ENCODE data around the gene GADD45G. TPM values are rescaled to one million over a fixed set of nuclear protein-coding genes. Genes with fewer than 3 reads are reported as not detected.

The GADD45G gene
- total RNA-seq, 1 donor from 2014 or later = 19.8 TPM

- Histone ChIP-seq H3K4me3 (no peak overlapping the region), H3K9me3 (no peaks in the 10 kb centered on the region), H3K36me3 (no peaks in the 10 kb centered on the region), H3K4me1 (peaks cover 29% of the 10 kb centered on the region), H3K27me3 (no peaks in the 10 kb centered on the region), H3K27ac (no peak overlapping the region)
- intact Hi-C loops (cut with DNase I) = no loop called here
- DNase-seq = no peak
- no peak for TF ChIP-seq CTCF (IDR thresholded peaks at IDR 0.05)
- ATAC-seq = no peak
Measured at GRCh38 chr9:89638359-89638758, 33.5 kb downstream of the GADD45G start.

- no peaks in the 10 kb centered on the region for H3K27me3 ChIP-seq
- no peaks in the 10 kb centered on the region for H3K9me3 ChIP-seq
- intact Hi-C loops (cut with DNase I) = no loop called here
- no peak overlapping the region for H3K4me3 ChIP-seq
- peak overlapping the region; percentile 56 for H3K27ac ChIP-seq
- H3K36me3 ChIP-seq = no peaks in the 10 kb centered on the region
- ATAC-seq = no peak
- no peak for DNase-seq
- TF ChIP-seq CTCF (IDR thresholded peaks at IDR 0.05) = no peak
- H3K4me1 ChIP-seq = peaks cover 28% of the 10 kb centered on the region
Measured at GRCh38 chr9:89638893-89639292, 34.1 kb downstream of the GADD45G start.

GRCh38 chr9:89639367-89639795, 34.6 kb downstream of the GADD45G start:
- no peak for DNase-seq
- Histone ChIP-seq H3K4me3 (no peak overlapping the region), H3K27me3 (no peaks in the 10 kb centered on the region), H3K9me3 (no peaks in the 10 kb centered on the region), H3K36me3 (no peaks in the 10 kb centered on the region), H3K27ac (peak overlapping the region; percentile 56), H3K4me1 (peaks cover 28% of the 10 kb centered on the region)
- peak; percentile 43 for ATAC-seq
- intact Hi-C loops (cut with DNase I) = no loop called here
- no peak for TF ChIP-seq CTCF (IDR thresholded peaks at IDR 0.05)

- ATAC-seq = no peak
- H3K36me3 ChIP-seq = no peaks in the 10 kb centered on the region
- no peak for DNase-seq
- H3K4me3 ChIP-seq = no peak overlapping the region
- peaks cover 28% of the 10 kb centered on the region for H3K4me1 ChIP-seq
- intact Hi-C loops (cut with DNase I) = no loop called here
- no peak for TF ChIP-seq CTCF (IDR thresholded peaks at IDR 0.05)
- no peaks in the 10 kb centered on the region for H3K9me3 ChIP-seq
- peak overlapping the region; percentile 56 for H3K27ac ChIP-seq
- H3K27me3 ChIP-seq = no peaks in the 10 kb centered on the region
Measured at GRCh38 chr9:89639961-89640360, 35.1 kb downstream of the GADD45G start.

- H3K36me3 ChIP-seq = no peaks in the 10 kb centered on the region
- H3K4me3 ChIP-seq = no peak overlapping the region
- intact Hi-C loops (cut with DNase I) = no loop called here
- TF ChIP-seq CTCF (IDR thresholded peaks at IDR 0.05) = no peak
- DNase-seq (no peak), ATAC-seq (peak; percentile 65)
- H3K4me1 ChIP-seq = peaks cover 25% of the 10 kb centered on the region
- no peaks in the 10 kb centered on the region for H3K9me3 ChIP-seq
- peak overlapping the region; percentile 56 for H3K27ac ChIP-seq
- no peaks in the 10 kb centered on the region for H3K27me3 ChIP-seq
Measured at GRCh38 chr9:89640361-89640760, 35.5 kb downstream of the GADD45G start.

- peaks cover 21% of the 10 kb centered on the region for H3K4me1 ChIP-seq
- ATAC-seq (no peak), DNase-seq (no peak)
- H3K36me3 ChIP-seq = no peaks in the 10 kb centered on the region
- TF ChIP-seq CTCF (IDR thresholded peaks at IDR 0.05) = no peak
- no peaks in the 10 kb centered on the region for H3K27me3 ChIP-seq
- intact Hi-C loops (cut with DNase I) = no loop called here
- no peaks in the 10 kb centered on the region for H3K9me3 ChIP-seq
- peak overlapping the region; percentile 56 for H3K27ac ChIP-seq
- no peak overlapping the region for H3K4me3 ChIP-seq
Measured at GRCh38 chr9:89640801-89641200, 36.0 kb downstream of the GADD45G start.

Measured in upper lobe of right lung (tissue), 1 donor.